Transverse colon (tissue), 4 donors: ENCODE results near the gene PKP3. TPM values are rescaled to one million over a fixed set of nuclear protein-coding genes. Genes with fewer than 3 reads are reported as not detected.

Source experiments
- DNase-seq: peaks from one replicate; pipeline ENCODE4 v3.0.0-alpha.2; 2019
- H3K27ac ChIP-seq, 4 donors: fragments of 200-600 bp; sonication (generic); 2 replicates each; pipeline ENCODE4 v1.5.1; 2016 to 2018; ENCODE audit warnings: inconsistent platforms in 4 of 4
- H3K27me3 ChIP-seq: fragments of 200-600 bp; sonication (generic); 2 replicates; pipeline ENCODE4 v1.5.1; 2017; ENCODE audit warnings: inconsistent platforms
- H3K36me3 ChIP-seq, 4 donors: fragments of 200-600 bp; sonication (generic); 2 replicates each; pipeline ENCODE4 v1.5.1; 2017 to 2019; ENCODE audit warnings: inconsistent platforms in 4 of 4
- H3K4me1 ChIP-seq, 4 donors: fragments of 200-600 bp; sonication (generic); 2 replicates each; pipeline ENCODE4 v1.5.1; 2017 to 2020; ENCODE audit warnings: inconsistent platforms in 4 of 4
- H3K4me3 ChIP-seq, 4 donors: fragments of 200-600 bp; sonication (generic); 1 replicate in 1 of 4; 2 replicates in 3 of 4; pipeline versions ENCODE4 v1.5.1 to v1.6.1; 2017 to 2019; ENCODE audit warnings: inconsistent platforms in 4 of 4
- H3K9me3 ChIP-seq, 2 donors: fragments of 200-600 bp; sonication (generic); 2 replicates each; pipeline ENCODE4 v1.5.1; 2017 to 2019; ENCODE audit warnings: inconsistent platforms in 2 of 2
- EP300 ChIP-seq: sonication (generic); formaldehyde crosslinking; IDR thresholded peaks from one replicate; pipeline ENCODE4 v1.6.1; 2017; ENCODE audit warnings: antibody characterized with exemption, low read depth
- POLR2A ChIP-seq: fragments of 450-650 bp; IDR thresholded peaks from one replicate; pipeline ENCODE4 v1.6.1; 2016; ENCODE audit warnings: antibody characterized with exemption, mild to moderate bottlenecking, moderate library complexity
- POLR2AphosphoS5 ChIP-seq, 3 donors: sonication (generic); formaldehyde crosslinking; IDR thresholded peaks; one replicate each; pipeline ENCODE4 v1.6.1; 2016; ENCODE audit warnings: antibody characterized with exemption in 3 of 3
- WGBS, 2 donors: methylation state at CpG; one replicate each; pipeline ENCODE4 v1.1.5; 2018; ENCODE audit warnings: low coverage in 1 of 2; 5-methylcytosine and 5-hydroxymethylcytosine counted together
- in situ Hi-C, 4 donors: fragments of 200-750 bp; cut with MboI; loops; one replicate each; pipeline versions ENCODE4 v1.15.0 to v1.15.1; 2017; ENCODE audit warnings: low sequenced_read_pairs in 3 of 4, low pct_ligation_motif_present in 1 of 4, low pct_unique_long_range_greater_than_20kb in 1 of 4
- intact Hi-C: fragments of 100-400 bp; cut with DNase I; formaldehyde crosslinking; loops from one replicate; pipeline ENCODE4 v1.15.1; 2023; ENCODE audit warnings: low total_unique reads
- total RNA-seq, 4 donors: library from RNA; depleted of rRNA; stranded (reverse); fragments of >200 nt; gene quantifications; one replicate each; pipeline ENCODE4 v1.1.0, GENCODE V29; 2016
- TF ChIP-seq, protein P1 (sequence below), 5 experiments: fragments of 200-600 bp in 3 of 5; fragments of 450-650 bp in 2 of 5; sonication (generic) in 3 of 5; IDR thresholded peaks; 1 replicate in 2 of 5; 2 replicates in 3 of 5; pipeline ENCODE4 v1.5.1; 2016 to 2017; ENCODE audit warnings: antibody characterized with exemption in 5 of 5, inconsistent platforms in 3 of 5, mild to moderate bottlenecking in 2 of 5, moderate library complexity in 1 of 5

PKP3 gene
- total RNA-seq, 4 donors from 2014 or later = 159 to 359 (median 200) TPM

- Histone ChIP-seq H3K27ac (no peak overlapping the region), H3K4me3 (no peak overlapping the region), H3K36me3 (no peaks in the 10 kb centered on the region), H3K4me1 (no peaks in the 10 kb centered on the region), H3K27me3 (no peaks in the 10 kb centered on the region), H3K9me3 (no peaks in the 10 kb centered on the region)
- 89 to 90% methylated on average over 8 to 37 of the region's 44 CpGs for WGBS, 2 donors
- intact Hi-C loops = loop anchor here (10.0 kb wide), 1 partner anchor 67 kb away; the partner anchor contains the start of gene ANO9
- TF ChIP-seq POLR2A (no peak), EP300 (no peak), POLR2AphosphoS5 (IDR thresholded peaks at IDR 0.05) (no peak)
- TF ChIP-seq, protein P1, sequence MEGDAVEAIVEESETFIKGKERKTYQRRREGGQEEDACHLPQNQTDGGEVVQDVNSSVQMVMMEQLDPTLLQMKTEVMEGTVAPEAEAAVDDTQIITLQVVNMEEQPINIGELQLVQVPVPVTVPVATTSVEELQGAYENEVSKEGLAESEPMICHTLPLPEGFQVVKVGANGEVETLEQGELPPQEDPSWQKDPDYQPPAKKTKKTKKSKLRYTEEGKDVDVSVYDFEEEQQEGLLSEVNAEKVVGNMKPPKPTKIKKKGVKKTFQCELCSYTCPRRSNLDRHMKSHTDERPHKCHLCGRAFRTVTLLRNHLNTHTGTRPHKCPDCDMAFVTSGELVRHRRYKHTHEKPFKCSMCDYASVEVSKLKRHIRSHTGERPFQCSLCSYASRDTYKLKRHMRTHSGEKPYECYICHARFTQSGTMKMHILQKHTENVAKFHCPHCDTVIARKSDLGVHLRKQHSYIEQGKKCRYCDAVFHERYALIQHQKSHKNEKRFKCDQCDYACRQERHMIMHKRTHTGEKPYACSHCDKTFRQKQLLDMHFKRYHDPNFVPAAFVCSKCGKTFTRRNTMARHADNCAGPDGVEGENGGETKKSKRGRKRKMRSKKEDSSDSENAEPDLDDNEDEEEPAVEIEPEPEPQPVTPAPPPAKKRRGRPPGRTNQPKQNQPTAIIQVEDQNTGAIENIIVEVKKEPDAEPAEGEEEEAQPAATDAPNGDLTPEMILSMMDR (IDR thresholded peaks at IDR 0.05) = no peak
- in situ Hi-C loops = no loop called here
- DNase-seq = no peak
These were observed 16.7 kb upstream of the PKP3 start for GRCh38 chr11:377174-377865.

DNA sequence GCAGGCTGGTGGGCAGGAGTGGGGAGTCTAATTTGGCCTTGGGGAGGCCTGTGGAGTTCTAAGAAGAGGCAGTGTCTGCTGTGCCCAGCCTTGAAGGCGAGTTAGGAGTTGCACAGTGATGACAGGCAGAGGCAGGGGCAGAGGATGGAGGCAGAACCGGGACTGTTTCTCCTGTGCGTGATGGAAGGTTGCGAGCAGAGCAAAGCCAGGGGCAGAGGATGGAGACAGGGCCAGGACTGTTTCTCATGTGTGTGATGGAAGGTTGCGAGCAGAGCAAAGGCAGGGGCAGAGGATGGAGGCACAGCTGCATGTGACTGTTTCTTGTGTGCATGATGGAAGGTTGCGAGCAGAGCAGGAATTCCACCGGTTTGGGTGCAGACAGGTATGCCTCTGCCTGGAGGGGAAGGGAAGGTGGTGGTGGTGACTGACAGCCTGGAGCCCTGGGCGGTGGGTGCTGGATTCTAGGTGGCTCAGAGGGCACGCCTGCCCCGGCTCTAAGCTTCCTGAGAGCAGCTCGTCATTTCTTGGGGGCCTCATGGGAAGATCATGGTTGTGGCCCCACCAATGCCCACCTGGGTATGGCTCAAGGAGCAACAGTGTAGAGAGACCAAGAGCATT lies 16.0 kb upstream of the PKP3 start:
- no peaks in the 10 kb centered on the region for H3K27me3 ChIP-seq
- in situ Hi-C loops (no loop called here), intact Hi-C loops (loop anchor here (10.0 kb wide), 1 partner anchor 67 kb away; the partner anchor contains the start of gene ANO9)
- no peak for DNase-seq
- H3K9me3 ChIP-seq = no peaks in the 10 kb centered on the region
- H3K27ac ChIP-seq = no peak overlapping the region
- TF ChIP-seq POLR2AphosphoS5 (IDR thresholded peaks at IDR 0.05) (no peak), EP300 (no peak)
- TF ChIP-seq, protein P1 (IDR thresholded peaks at IDR 0.05) = no peak
- WGBS, 2 donors = 70% methylated on average over 11 of the region's 11 CpGs; no CpG with 5 or more reads in 1 of the 2 donors
- no peak overlapping the region for H3K4me3 ChIP-seq
- H3K36me3 ChIP-seq = no peaks in the 10 kb centered on the region
- no peaks in the 10 kb centered on the region for H3K4me1 ChIP-seq

DNA sequence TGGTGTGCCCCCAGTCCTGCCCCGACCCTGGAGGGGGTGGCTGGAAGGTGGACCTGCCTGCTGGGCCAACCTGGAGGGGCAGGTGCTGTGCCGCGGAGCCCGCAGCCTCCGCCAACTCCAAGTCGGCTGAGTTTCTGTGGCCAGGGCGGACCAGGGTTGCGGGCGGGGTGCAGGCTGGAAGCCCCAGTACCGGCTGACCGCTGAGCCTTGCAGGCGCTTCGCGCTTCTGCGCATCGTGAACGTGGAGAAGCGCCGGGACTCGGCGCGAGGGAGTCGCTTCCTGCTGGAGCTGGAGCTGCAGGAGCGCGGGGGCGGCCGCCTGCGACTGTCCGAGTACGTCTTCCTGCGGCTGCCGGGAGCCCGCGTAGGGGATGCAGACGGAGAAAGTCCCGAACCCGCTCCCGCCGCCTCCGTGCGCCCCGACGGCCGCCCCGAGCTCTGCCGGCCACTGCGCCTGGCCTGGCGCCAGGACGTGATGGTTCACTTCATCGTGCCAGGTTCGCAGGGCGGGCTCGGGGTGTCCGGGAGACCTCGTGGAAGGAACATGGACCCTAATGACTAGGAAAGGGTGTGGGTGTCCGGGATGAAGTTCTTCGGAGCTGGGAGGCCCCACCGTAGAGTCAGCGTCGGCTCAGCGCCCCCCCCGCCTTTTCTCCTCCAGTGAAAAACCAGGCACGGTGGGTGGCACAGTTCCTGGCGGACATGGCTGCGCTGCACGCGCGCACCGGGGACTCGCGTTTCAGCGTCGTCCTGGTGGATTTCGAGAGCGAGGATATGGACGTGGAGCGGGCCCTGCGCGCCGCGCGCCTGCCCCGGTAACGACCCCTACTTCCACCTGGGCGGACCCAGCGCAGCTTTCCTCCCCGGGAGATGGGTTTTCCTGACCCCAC lies 14.6 kb upstream of the PKP3 start:
- Histone ChIP-seq H3K36me3 (no peaks in the 10 kb centered on the region), H3K4me3 (no peak overlapping the region), H3K9me3 (no peaks in the 10 kb centered on the region), H3K27me3 (no peaks in the 10 kb centered on the region), H3K4me1 (no peaks in the 10 kb centered on the region), H3K27ac (no peak overlapping the region)
- DNase-seq = no peak
- in situ Hi-C loops (no loop called here), intact Hi-C loops (loop anchor here (1.0 to 10.0 kb wide), 2 partner anchors 65 to 111 kb away; partner anchors contain the start of gene ANO9)
- WGBS, 2 donors = 94% methylated on average over 87 of the region's 87 CpGs; no CpG with 5 or more reads in 1 of the 2 donors
- TF ChIP-seq, protein P1 (IDR thresholded peaks at IDR 0.05) = no peak
- TF ChIP-seq POLR2AphosphoS5 (IDR thresholded peaks at IDR 0.05) = no peak
- TF ChIP-seq POLR2A = no peak
- TF ChIP-seq EP300 = no peak

DNA sequence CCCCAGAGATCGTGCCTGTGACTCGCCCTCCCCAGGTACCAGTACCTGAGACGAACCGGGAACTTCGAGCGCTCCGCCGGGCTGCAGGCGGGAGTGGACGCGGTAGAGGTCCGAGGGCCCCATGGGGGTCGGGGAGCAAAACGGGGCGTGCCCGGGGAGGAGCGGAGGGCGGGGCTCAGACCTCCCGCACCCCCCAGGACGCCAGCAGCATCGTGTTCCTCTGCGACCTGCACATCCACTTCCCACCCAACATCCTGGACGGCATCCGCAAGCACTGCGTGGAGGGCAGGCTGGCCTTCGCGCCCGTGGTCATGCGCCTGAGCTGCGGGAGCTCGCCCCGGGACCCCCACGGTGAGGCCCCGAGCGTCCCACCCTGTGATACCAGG lies 13.9 kb upstream of the PKP3 start:
- DNase-seq = no peak
- Histone ChIP-seq H3K27ac (no peak overlapping the region), H3K27me3 (no peaks in the 10 kb centered on the region), H3K4me3 (no peak overlapping the region), H3K4me1 (no peaks in the 10 kb centered on the region), H3K36me3 (no peaks in the 10 kb centered on the region), H3K9me3 (no peaks in the 10 kb centered on the region)
- TF ChIP-seq POLR2AphosphoS5 (IDR thresholded peaks at IDR 0.05) (no peak), EP300 (no peak), POLR2A (no peak)
- TF ChIP-seq, protein P1 (IDR thresholded peaks at IDR 0.05) = no peak
- in situ Hi-C loops (no loop called here), intact Hi-C loops (no loop called here)
- WGBS, 2 donors = 91% methylated on average over 35 of the region's 35 CpGs; no CpG with 5 or more reads in 1 of the 2 donors
